Neural progenitor cell (in vitro differentiated cells): Measurements from ENCODE around the gene IDUA. TPM values are rescaled to one million over a fixed set of nuclear protein-coding genes. Genes with fewer than 3 reads are reported as not detected.

Experiments
- DNase-seq: peaks from one replicate; pipeline ENCODE4 v3.0.0-alpha.2; 2016; ENCODE audit warnings: low spot score
- H2AFZ ChIP-seq: fragments of 200-600 bp; sonication (generic); replicated peaks from 2 replicates; pipeline ENCODE4 v1.6.1; 2016; ENCODE audit warnings: antibody characterized with exemption
- H3F3A ChIP-seq: fragments of 200-600 bp; sonication (generic); 2 replicates; pipeline ENCODE4 v1.6.1; 2016; ENCODE audit warnings: antibody characterized with exemption, low read depth
- H3K27ac ChIP-seq: fragments of 200-600 bp; sonication (generic); 2 replicates; pipeline ENCODE4 v1.5.1; 2016; ENCODE audit warnings: mild to moderate bottlenecking
- H3K27me3 ChIP-seq: fragments of 200-600 bp; sonication (generic); 2 replicates; pipeline ENCODE4 v1.6.1; 2016; ENCODE audit warnings: mild to moderate bottlenecking, moderate library complexity
- H3K36me3 ChIP-seq: fragments of 200-600 bp; sonication (generic); 2 replicates; pipeline ENCODE4 v1.5.1; 2016
- H3K4me1 ChIP-seq: fragments of 200-600 bp; sonication (generic); 2 replicates; pipeline ENCODE4 v1.6.1; 2016; ENCODE audit warnings: mixed run types
- H3K4me2 ChIP-seq: fragments of 200-600 bp; sonication (generic); 2 replicates; pipeline ENCODE4 v1.6.1; 2016
- H3K4me3 ChIP-seq: fragments of 200-600 bp; sonication (generic); 2 replicates; pipeline ENCODE4 v1.5.1; 2016
- H3K79me2 ChIP-seq: fragments of 200-600 bp; sonication (generic); 2 replicates; pipeline ENCODE4 v1.6.1; 2016; ENCODE audit warnings: low read depth
- H3K9ac ChIP-seq: fragments of 200-600 bp; sonication (generic); 2 replicates; pipeline ENCODE4 v1.6.1; 2016
- H3K9me3 ChIP-seq: fragments of 200-600 bp; sonication (generic); 2 replicates; pipeline ENCODE4 v1.5.1; 2016; ENCODE audit warnings: low read depth
- H4K20me1 ChIP-seq: fragments of 200-600 bp; sonication (generic); 2 replicates; pipeline ENCODE4 v1.6.1; 2016; ENCODE audit warnings: low read depth
- H3K27ac Mint-ChIP-seq: 3 replicates; pipeline ENCODE4 v1.8.0; 2021; ENCODE audit warnings: mixed read lengths
- H3K27me3 Mint-ChIP-seq: 2 replicates; pipeline ENCODE4 v1.8.0; 2022; ENCODE audit warnings: low read depth, mild to moderate bottlenecking, inconsistent platforms, moderate library complexity, mixed read lengths; ENCODE audit not compliant: insufficient read depth
- H3K36me3 Mint-ChIP-seq: 3 replicates; pipeline ENCODE4 v1.8.0; 2021; ENCODE audit warnings: mixed read lengths
- H3K4me1 Mint-ChIP-seq: 3 replicates; pipeline ENCODE4 v1.8.0; 2021; ENCODE audit warnings: mixed read lengths
- H3K4me3 Mint-ChIP-seq: 3 replicates; pipeline ENCODE4 v1.8.0; 2021; ENCODE audit warnings: mild to moderate bottlenecking, moderate library complexity, mixed read lengths
- H3K9me3 Mint-ChIP-seq: 3 replicates; pipeline ENCODE4 v1.8.0; 2020; ENCODE audit warnings: mixed read lengths
- EZH2 ChIP-seq: fragments of 200-600 bp; sonication (generic); IDR thresholded peaks from 2 replicates; pipeline ENCODE4 v1.6.1; 2017; ENCODE audit warnings: antibody characterized with exemption, mild to moderate bottlenecking, moderate library complexity
- EZH2phosphoT487 ChIP-seq: fragments of 200-600 bp; sonication (generic); IDR thresholded peaks from 2 replicates; pipeline ENCODE4 v1.6.1; 2017; ENCODE audit warnings: antibody characterized with exemption
- total RNA-seq: library from RNA; depleted of rRNA; stranded (reverse); fragments of >200 nt; gene quantifications from 2 replicates; pipeline ENCODE4 v1.2.3, GENCODE V29; 2015; ENCODE audit warnings: low replicate concordance
- TF ChIP-seq, protein P1 (sequence below): fragments of 200-600 bp; sonication (generic); IDR thresholded peaks from 2 replicates; pipeline ENCODE4 v1.5.1; 2017; ENCODE audit warnings: antibody characterized with exemption, mild to moderate bottlenecking

The IDUA gene
- total RNA-seq, 1 donor from 2014 or later = 0.47 TPM

DNA sequence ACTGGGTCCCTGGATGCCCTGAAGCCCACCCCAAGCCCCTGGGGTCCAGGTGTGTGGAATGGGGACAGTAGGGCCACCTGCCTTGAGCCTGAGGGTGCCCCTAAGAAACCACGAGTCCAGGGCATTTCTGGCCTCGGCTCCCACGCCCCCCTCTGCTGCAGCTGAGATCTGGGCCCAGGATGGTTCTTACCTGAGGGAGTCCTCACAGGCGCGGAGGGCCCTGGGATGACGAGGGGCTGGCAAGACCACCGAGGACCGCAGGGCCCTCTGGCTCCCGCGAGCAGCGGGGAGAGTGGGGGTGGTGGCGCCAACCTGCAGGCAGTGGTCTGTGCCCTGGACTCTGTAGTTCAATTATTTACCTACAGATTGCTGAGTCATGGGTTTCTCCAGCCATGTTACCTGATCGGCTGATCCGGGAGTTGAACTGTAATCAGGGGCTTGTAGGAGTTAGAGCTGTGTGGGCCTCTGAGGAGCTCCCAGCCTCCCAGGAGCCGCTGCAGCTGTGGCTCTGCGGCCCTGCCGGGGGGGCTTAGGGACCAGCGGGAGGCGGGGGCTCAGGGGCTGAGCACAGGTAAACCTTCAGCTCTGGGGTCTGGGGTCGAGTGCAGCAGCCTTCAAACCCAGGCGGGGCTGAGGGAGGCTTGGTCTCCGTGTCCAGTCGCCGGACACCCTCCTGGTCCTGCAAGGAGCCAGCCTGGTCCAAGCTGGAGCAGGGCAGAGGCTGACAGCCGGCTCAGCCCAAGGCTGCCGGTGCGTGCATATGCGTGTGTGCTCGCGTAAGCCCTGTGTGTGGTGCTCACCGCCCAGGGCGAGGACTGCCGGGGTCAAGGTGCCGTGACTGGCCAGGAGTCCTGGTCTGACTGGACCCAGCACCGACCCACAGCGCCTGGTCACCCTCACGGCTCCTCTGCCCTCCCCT is 6.5 kb downstream of the IDUA start, which contains the start of gene SLC26A1:
TSS of gene SLC26A1 (minus strand) at position 294 of the 919 bp plus-strand sequence. CDS start 1,701 bp downstream, outside the sequence.
- Histone ChIP-seq H3F3A (no peaks in the 10 kb centered on the region), H4K20me1 (peaks cover 13% of the 10 kb centered on the region), H2AFZ (no peak within 1 kb of the TSS), H3K36me3 (no peaks in the 10 kb centered on the region), H3K4me1 (peaks cover 4% of the 10 kb centered on the region), H3K27me3 (peaks cover 35% of the 10 kb centered on the region), H3K9me3 (no peaks in the 10 kb centered on the region), H3K27ac (no peak within 1 kb of the TSS), H3K4me3 (no peak within 1 kb of the TSS), H3K9ac (no peak within 1 kb of the TSS), H3K79me2 (no peaks in the 10 kb centered on the region), H3K4me2 (no peak within 1 kb of the TSS)
- no peaks in the 10 kb centered on the region for H3K36me3 Mint-ChIP-seq
- TF ChIP-seq, protein P1, sequence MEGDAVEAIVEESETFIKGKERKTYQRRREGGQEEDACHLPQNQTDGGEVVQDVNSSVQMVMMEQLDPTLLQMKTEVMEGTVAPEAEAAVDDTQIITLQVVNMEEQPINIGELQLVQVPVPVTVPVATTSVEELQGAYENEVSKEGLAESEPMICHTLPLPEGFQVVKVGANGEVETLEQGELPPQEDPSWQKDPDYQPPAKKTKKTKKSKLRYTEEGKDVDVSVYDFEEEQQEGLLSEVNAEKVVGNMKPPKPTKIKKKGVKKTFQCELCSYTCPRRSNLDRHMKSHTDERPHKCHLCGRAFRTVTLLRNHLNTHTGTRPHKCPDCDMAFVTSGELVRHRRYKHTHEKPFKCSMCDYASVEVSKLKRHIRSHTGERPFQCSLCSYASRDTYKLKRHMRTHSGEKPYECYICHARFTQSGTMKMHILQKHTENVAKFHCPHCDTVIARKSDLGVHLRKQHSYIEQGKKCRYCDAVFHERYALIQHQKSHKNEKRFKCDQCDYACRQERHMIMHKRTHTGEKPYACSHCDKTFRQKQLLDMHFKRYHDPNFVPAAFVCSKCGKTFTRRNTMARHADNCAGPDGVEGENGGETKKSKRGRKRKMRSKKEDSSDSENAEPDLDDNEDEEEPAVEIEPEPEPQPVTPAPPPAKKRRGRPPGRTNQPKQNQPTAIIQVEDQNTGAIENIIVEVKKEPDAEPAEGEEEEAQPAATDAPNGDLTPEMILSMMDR = no peak
- TF ChIP-seq EZH2phosphoT487 = no peak
- no peak for TF ChIP-seq EZH2
- peaks cover 21% of the 10 kb centered on the region for H3K27me3 Mint-ChIP-seq
- no peaks in the 10 kb centered on the region for H3K9me3 Mint-ChIP-seq
- no peak within 1 kb of the TSS for H3K27ac Mint-ChIP-seq
- no peak within 1 kb of the TSS for H3K4me3 Mint-ChIP-seq
- peaks cover 6% of the 10 kb centered on the region for H3K4me1 Mint-ChIP-seq
- DNase-seq = no peak

DNA sequence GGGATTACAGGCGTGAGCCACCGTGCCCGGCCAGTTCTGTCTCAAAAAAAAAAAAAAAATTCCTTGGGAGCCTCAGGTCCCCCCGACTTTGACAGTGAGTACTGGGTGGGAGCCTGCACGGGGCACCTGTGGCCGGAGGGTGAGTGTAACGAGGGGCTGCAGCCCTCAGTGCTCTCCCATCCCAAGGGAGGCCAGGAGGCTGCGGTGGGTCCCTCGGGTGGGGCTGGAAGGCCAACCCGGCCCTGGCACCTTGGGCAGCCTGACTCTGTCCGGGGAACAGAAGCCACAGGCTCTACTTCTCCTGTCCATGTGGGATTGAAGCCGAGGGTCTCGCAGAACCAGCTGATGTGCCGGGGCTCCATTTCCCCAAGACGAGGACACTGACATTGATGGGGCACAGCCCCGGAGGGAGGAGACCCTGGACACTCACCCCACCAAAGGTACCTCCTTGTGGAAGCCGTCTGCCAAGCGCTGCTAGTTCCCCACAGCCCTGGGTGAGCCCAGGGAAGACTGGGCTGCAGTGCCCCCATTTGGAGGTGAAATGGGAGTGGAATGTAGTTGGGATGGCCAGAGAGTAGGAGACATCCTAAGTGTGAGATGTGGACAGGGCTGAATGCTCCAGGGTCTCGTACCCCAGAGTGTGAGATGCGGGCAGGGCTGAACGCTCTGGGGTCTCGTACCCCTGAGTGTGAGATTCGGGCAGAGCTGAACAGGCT is 8.6 kb downstream of the IDUA start:
- no peak overlapping the region for H3K27ac Mint-ChIP-seq
- Histone ChIP-seq H3K4me3 (no peak overlapping the region), H3K27me3 (peaks cover 56% of the 10 kb centered on the region), H3K27ac (no peak overlapping the region), H4K20me1 (peaks cover 20% of the 10 kb centered on the region), H3K36me3 (no peaks in the 10 kb centered on the region), H3K9ac (no peak overlapping the region), H3K4me2 (no peak overlapping the region), H3K4me1 (peaks cover 4% of the 10 kb centered on the region), H2AFZ (no peak overlapping the region), H3F3A (no peaks in the 10 kb centered on the region), H3K79me2 (no peaks in the 10 kb centered on the region), H3K9me3 (no peaks in the 10 kb centered on the region)
- TF ChIP-seq EZH2phosphoT487 (no peak), EZH2 (no peak)
- TF ChIP-seq, protein P1 = no peak
- H3K4me3 Mint-ChIP-seq = no peak overlapping the region
- peaks cover 11% of the 10 kb centered on the region for H3K4me1 Mint-ChIP-seq
- peaks cover 2% of the 10 kb centered on the region for H3K36me3 Mint-ChIP-seq
- peaks cover 4% of the 10 kb centered on the region for H3K9me3 Mint-ChIP-seq
- no peak for DNase-seq
- H3K27me3 Mint-ChIP-seq = peaks cover 31% of the 10 kb centered on the region

DNA sequence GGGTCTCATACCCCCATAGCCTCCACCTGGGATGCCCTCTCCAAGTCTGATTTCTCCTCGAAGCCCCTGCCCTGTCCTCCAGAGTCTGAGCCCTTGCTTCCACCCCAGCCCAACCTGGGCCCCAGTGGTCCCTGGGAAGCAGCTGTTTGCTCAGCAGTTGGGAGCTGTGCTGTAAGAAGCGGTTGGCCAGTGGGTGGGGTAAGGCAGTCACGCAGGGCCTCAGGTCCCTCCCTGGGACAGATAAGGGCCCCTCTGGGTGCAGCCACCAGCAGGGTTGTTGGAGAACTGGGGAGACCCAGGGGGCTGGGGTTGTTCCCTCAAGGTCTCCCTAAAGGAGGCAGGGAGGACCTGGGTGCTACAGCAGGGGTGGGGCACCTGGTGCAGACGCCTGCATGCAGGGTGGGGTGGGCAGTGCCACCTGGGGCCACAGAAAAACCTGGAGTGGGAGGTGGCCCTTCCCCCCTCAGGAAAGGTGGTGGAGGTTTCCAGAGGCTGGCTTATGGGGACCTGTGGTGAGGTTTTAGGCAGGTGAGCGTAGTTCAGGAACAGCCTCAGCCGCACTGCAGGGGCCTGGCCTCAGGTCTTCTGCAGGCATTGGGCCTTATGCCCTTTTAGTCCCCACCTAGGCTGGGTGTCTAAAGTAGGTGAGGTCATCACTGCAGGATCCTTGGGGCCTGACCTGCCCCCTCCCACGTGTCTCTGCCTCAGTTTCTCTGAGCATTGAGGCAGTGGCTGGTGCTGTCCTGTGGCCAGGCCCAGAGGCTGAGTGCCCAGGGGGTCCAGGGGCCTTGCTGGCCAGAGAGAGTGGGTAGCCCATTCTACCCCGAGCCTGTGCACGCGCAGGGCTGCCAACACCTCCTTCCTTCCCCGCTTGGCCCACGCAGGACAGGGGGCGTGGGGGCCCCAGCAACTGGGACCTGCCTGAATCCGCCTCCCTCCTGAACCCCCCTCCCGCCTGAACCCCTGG is 9.5 kb downstream of the IDUA start:
- Mint-ChIP-seq H3K27me3 (peaks cover 38% of the 10 kb centered on the region), H3K36me3 (peaks cover 2% of the 10 kb centered on the region), H3K27ac (no peak overlapping the region), H3K4me3 (peak overlapping the region; percentile 63), H3K4me1 (peaks cover 11% of the 10 kb centered on the region), H3K9me3 (peaks cover 4% of the 10 kb centered on the region)
- H3K4me2 ChIP-seq = peak overlapping the region; percentile 95
- no peaks in the 10 kb centered on the region for H3K36me3 ChIP-seq
- H3K27ac ChIP-seq = no peak overlapping the region
- peaks cover 4% of the 10 kb centered on the region for H3K4me1 ChIP-seq
- peaks cover 26% of the 10 kb centered on the region for H4K20me1 ChIP-seq
- no peaks in the 10 kb centered on the region for H3K9me3 ChIP-seq
- no peaks in the 10 kb centered on the region for H3F3A ChIP-seq
- no peaks in the 10 kb centered on the region for H3K79me2 ChIP-seq
- TF ChIP-seq EZH2phosphoT487 (no peak), EZH2 (no peak)
- TF ChIP-seq, protein P1 = no peak
- DNase-seq = no peak
- no peak overlapping the region for H3K9ac ChIP-seq
- H2AFZ ChIP-seq = no peak overlapping the region
- peaks cover 64% of the 10 kb centered on the region for H3K27me3 ChIP-seq
- no peak overlapping the region for H3K4me3 ChIP-seq
